Fibroblast of the aortic adventitia (primary cell): ENCODE data around the gene RGS10. TPM values are rescaled to one million over a fixed set of nuclear protein-coding genes. Genes with fewer than 3 reads are reported as not detected.

Experiments used
- DNase-seq: peaks from one replicate; pipeline ENCODE4 v3.0.0-alpha.2; 2010; ENCODE audit warnings: low read depth
- H3K4me3 ChIP-seq: 2 replicates; pipeline ENCODE4 v1.5.1; 2011; ENCODE audit warnings: low read depth, mild to moderate bottlenecking, control low read depth, low read length, moderate library complexity
- total RNA-seq: library from RNA; depleted of rRNA; stranded (reverse); fragments of >200 nt; gene quantifications from 2 replicates; pipeline ENCODE4 v1.2.3, GENCODE V29; 2012; ENCODE audit warnings: low replicate concordance
- TF ChIP-seq, protein P1 (sequence below): IDR thresholded peaks from 2 replicates; pipeline ENCODE4 v1.5.1; 2011; ENCODE audit warnings: mild to moderate bottlenecking, low read length, control low read depth, inconsistent platforms; ENCODE audit not compliant: insufficient read depth

The RGS10 gene
- total RNA-seq, 1 donor, result 42.4 TPM

DNA sequence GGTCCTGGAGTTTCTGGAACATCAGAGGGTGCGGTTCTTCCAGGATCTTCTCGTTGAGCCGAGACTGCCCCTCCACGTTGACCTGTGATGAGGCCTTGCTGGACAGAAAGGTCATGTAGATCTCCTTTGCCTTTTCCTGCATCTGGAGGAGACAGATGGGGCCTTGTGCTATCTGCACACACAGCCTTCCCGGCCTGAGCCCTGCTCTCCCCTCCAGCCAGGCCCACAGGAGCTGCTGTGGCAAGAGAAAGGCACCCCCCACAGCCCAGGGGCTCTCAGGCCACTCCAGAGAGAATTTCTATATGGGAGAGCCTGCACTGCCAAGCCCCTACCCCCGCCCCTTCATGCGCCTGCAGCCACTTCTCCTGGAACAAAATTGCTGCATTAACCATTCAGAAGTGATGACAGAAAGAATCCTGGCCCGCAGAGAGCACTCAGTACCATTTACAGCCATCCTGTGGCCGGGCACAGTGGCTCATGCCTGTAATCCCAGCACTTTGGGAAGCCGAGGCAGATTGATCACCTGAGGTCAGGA, 26.9 kb downstream of the RGS10 start:
- TF ChIP-seq, protein P1, sequence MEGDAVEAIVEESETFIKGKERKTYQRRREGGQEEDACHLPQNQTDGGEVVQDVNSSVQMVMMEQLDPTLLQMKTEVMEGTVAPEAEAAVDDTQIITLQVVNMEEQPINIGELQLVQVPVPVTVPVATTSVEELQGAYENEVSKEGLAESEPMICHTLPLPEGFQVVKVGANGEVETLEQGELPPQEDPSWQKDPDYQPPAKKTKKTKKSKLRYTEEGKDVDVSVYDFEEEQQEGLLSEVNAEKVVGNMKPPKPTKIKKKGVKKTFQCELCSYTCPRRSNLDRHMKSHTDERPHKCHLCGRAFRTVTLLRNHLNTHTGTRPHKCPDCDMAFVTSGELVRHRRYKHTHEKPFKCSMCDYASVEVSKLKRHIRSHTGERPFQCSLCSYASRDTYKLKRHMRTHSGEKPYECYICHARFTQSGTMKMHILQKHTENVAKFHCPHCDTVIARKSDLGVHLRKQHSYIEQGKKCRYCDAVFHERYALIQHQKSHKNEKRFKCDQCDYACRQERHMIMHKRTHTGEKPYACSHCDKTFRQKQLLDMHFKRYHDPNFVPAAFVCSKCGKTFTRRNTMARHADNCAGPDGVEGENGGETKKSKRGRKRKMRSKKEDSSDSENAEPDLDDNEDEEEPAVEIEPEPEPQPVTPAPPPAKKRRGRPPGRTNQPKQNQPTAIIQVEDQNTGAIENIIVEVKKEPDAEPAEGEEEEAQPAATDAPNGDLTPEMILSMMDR, result no peak
- no peak overlapping the region for H3K4me3 ChIP-seq
- DNase-seq, result no peak

DNA sequence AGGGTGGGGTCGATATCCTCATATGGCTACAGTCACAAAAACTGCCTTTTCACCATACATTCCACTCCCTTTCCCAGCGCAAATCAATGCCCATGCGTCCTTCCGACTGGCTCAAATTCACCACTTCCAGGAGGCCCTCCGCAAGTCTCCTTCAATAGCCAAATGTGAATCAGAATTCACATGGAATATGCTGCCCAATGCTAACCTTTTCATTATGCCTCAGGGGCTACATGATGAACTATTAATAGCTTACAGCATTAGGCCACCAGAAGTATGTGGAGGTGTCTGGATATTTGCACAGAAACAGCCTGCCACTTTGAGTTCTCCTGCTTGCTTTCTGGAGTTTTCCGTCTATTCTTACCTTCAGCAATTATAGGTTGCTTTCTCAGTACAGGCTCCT, 27.7 kb downstream of the RGS10 start:
- H3K4me3 ChIP-seq, result no peak overlapping the region
- TF ChIP-seq, protein P1, result no peak
- DNase-seq, result no peak

DNA sequence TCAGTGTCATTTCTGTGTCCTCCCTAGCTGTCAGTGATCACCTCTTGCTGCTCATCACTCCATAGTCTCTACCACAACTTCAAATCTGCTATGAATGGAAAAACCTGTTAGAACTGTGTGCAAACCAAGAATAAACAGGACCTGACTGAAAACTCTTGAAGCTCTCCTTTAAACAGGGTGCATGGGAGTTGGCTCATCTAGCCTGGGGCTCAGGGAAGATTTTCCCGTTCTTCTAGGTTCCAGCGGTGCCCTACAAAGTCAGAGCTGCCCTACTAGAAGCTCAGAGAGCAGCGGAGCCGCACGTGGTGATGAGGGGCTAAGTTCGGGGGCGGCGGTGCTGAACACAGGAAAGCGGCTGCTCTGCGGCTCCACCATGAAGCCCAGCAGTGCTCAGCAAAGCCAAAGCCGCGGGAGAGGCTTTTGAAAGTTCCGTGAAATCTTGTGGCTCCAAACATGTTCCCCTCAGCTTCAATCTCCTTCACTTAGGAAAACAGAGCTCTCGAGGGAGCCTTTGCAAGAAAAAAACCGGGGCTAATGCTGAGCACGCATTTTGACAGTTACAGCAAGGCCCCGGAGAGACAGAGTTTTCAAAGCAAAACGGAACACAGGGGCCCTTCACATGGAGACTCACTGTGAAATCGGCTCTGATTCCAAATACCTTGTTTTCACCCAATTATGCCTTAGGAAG, 30.5 kb downstream of the RGS10 start:
- DNase-seq, result no peak
- H3K4me3 ChIP-seq, result no peak overlapping the region
- TF ChIP-seq, protein P1, result no peak

DNA sequence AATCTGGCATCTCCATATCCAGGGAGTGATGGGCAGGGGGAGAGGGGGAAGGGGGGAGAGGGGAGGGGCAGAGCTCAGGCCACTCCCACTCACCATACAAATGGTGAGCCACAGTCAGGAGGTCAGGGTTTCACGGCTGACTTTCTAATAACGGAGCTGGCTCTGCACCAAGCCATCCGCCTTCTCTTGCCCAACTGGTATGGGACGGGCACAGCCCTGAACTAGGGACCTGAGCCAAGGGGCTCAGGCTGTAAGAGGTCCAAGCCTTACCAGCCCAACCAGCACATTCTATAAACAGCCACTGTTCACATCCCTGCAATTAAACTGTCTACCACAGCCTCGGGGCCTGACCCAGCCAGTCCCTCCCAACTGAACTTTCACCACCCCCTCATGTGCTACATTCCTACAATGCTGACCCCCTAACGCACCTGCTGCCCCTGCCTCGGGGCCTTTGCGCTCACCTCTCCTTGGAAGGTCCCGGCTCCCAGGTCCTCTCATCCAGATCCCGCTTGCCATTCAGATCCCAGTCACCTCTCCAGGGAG, 32.5 kb downstream of the RGS10 start:
- no peak overlapping the region for H3K4me3 ChIP-seq
- TF ChIP-seq, protein P1, result no peak
- no peak for DNase-seq

DNA sequence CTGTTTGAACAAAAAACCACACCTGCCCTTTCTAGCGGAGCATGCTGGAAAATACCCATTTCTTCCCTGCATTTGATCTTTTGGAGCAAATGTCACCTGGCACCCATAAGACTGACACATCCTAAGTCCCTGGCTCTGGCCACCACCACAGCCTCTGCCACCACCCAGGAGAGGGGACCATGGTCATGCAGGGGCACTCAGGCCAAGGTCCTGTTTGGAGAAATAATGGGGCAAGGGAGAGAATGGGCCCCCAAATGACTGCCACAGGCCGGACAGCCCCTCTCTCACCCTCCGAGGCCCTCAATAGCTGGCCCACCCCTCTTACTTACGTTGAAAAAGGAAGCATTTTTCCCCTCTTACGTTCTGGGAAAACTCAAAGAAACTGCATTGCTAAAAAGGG, 35.4 kb downstream of the RGS10 start:
- TF ChIP-seq, protein P1, result no peak

DNA sequence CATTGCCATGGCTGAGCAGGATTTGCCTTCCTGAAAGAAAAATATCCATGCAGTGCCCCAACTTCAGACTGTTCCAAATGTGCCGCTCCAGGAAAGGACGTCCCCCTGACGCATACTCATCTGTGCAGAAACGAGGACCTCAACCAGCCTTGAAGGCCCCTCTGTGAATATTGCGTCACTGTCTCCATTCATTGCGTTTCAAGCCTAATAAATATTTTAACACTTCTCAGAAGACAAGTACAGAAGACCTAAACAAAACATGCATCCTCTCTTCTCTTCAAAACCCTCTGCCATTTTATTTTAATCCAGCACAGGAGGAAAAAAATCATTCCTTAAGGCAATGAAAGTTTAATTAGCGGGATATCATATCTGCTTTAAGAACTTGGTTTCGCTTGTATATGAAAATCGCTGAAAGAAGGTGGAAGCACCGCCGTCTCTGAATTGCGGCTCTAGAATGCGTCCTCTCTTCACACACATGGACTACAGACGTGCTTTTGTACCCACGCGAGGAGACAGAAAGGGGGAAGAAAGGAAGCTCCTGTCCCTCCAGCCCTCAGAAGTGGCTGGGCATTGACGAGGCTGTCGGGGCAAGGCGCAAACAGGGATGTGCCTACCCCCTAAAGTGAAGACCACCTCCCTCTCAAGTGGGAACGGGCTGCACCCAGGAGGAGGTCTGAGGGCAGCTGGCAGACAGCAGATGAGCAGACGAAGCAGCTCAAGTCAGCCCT, 36.8 kb downstream of the RGS10 start:
- DNase-seq, result no peak
- no peak overlapping the region for H3K4me3 ChIP-seq
- TF ChIP-seq, protein P1, result no peak

More for the DNA sequence above, 35.4 kb downstream of the RGS10 start:
- no peak overlapping the region for H3K4me3 ChIP-seq
- DNase-seq, result no peak
